Tibial nerve (tissue), 4 donors: ENCODE data around the gene CXCR5. TPM values are rescaled to one million over a fixed set of nuclear protein-coding genes. Genes with fewer than 3 reads are reported as not detected.

Source experiments
- DNase-seq, 2 donors: peaks; one replicate each; pipeline ENCODE4 v3.0.0-alpha.2; 2019; ENCODE audit warnings: low spot score in 2 of 2
- H3K27ac ChIP-seq, 4 donors: fragments of 200-600 bp; sonication (generic) in 3 of 4; one replicate each; pipeline ENCODE4 v1.5.1; 2017 to 2019; ENCODE audit warnings: mild to moderate bottlenecking in 1 of 4
- H3K27me3 ChIP-seq, 2 donors: fragments of 200-600 bp; sonication (generic) in 1 of 2; one replicate each; pipeline versions ENCODE4 v1.5.1 to v1.6.0; 2017 to 2019
- H3K36me3 ChIP-seq, 3 donors: fragments of 200-600 bp; sonication (generic); one replicate each; pipeline ENCODE4 v1.5.1; 2018 to 2019
- H3K4me1 ChIP-seq, 4 donors: fragments of 200-600 bp; sonication (generic) in 3 of 4; one replicate each; pipeline ENCODE4 v1.5.1; 2017 to 2019
- H3K4me3 ChIP-seq, 4 donors: fragments of 200-600 bp; sonication (generic) in 3 of 4; one replicate each; pipeline ENCODE4 v1.5.1; 2017 to 2019; ENCODE audit warnings: mild to moderate bottlenecking in 1 of 4, moderate library complexity in 1 of 4
- H3K9me3 ChIP-seq, 4 donors: fragments of 200-600 bp; sonication (generic) in 3 of 4; one replicate each; pipeline ENCODE4 v1.5.1; 2017 to 2019
- CTCF ChIP-seq, 5 experiments: fragments of 200-600 bp in 3 of 5; fragments of 450-650 bp in 2 of 5; sonication (generic) in 3 of 5; IDR thresholded peaks; one replicate each; pipeline ENCODE4 v1.5.1; 2016 to 2019; ENCODE audit warnings: antibody characterized with exemption in 5 of 5, mild to moderate bottlenecking in 3 of 5, moderate library complexity in 2 of 5
- EP300 ChIP-seq, 2 donors: sonication (generic); formaldehyde crosslinking; IDR thresholded peaks; one replicate each; pipeline ENCODE4 v1.6.1; 2017; ENCODE audit warnings: antibody characterized with exemption in 2 of 2, mild to moderate bottlenecking in 1 of 2
- POLR2A ChIP-seq, 2 donors: fragments of 450-650 bp; IDR thresholded peaks; one replicate each; pipeline ENCODE4 v1.6.1; 2017; ENCODE audit warnings: antibody characterized with exemption in 2 of 2, mild to moderate bottlenecking in 2 of 2, moderate library complexity in 2 of 2
- WGBS, 2 donors: methylation state at CpG; one replicate each; pipeline ENCODE4 v1.1.5; 2018; 5-methylcytosine and 5-hydroxymethylcytosine counted together
- total RNA-seq, 4 donors: library from RNA; depleted of rRNA; stranded (reverse); fragments of >200 nt; gene quantifications; one replicate each; pipeline ENCODE4 v1.1.0, GENCODE V29; 2016

Gene CXCR5
- total RNA-seq, 4 donors from 2014 or later = not detected

- no peaks in the 10 kb centered on the region for H3K27me3 ChIP-seq
- peak in 1 of 2 donors; percentile 5 for TF ChIP-seq POLR2A (IDR thresholded peaks at IDR 0.05)
- TF ChIP-seq CTCF (IDR thresholded peaks at IDR 0.05) = no peak
- peak in 1 of 2 donors; percentile 7 for TF ChIP-seq EP300 (IDR thresholded peaks at IDR 0.05)
- peak overlapping the region; percentile 51 to 79 (median 66) for H3K4me3 ChIP-seq
- no peak for DNase-seq
- no peaks in the 10 kb centered on the region for H3K9me3 ChIP-seq
- WGBS, 2 donors = 0 to 1% methylated on average over 4 to 23 of the region's 26 CpGs
- peaks cover 0 to 47% (median 20%) of the 10 kb centered on the region in 4 donors for H3K4me1 ChIP-seq
- H3K27ac ChIP-seq = peak overlapping the region; percentile 89 to 97 (median 92)
- H3K36me3 ChIP-seq = no peaks in the 10 kb centered on the region
Measured at GRCh38 chr11:118928870-118929500, 45.3 kb downstream of the CXCR5 start.

- WGBS, 2 donors = 0 to 1% methylated on average over 16 to 19 of the region's 26 CpGs
- H3K9me3 ChIP-seq = no peaks in the 10 kb centered on the region
- H3K4me1 ChIP-seq = peaks cover 0 to 42% (median 18%) of the 10 kb centered on the region in 4 donors
- peak; percentile 63 to 90 for DNase-seq
- H3K4me3 ChIP-seq = peak overlapping the region; percentile 51 to 79 (median 66)
- H3K27me3 ChIP-seq = no peaks in the 10 kb centered on the region
- peak overlapping the region; percentile 89 to 97 (median 92) for H3K27ac ChIP-seq
- no peaks in the 10 kb centered on the region for H3K36me3 ChIP-seq
- TF ChIP-seq EP300 (IDR thresholded peaks at IDR 0.05) (no peak), CTCF (IDR thresholded peaks at IDR 0.05) (no peak), POLR2A (IDR thresholded peaks at IDR 0.05) (no peak)
Measured at GRCh38 chr11:118929501-118930093, 45.9 kb downstream of the CXCR5 start.

- Histone ChIP-seq H3K27me3 (no peaks in the 10 kb centered on the region), H3K27ac (peak overlapping the region; percentile 89 to 97 (median 92)), H3K4me3 (peak overlapping the region; percentile 51 to 79 (median 66)), H3K36me3 (no peaks in the 10 kb centered on the region), H3K4me1 (peaks cover 0 to 42% (median 18%) of the 10 kb centered on the region in 4 donors), H3K9me3 (no peaks in the 10 kb centered on the region)
- peak; percentile 75 to 89 for DNase-seq
- WGBS, 2 donors = 0 to 1% methylated on average over 20 of the region's 20 CpGs
- TF ChIP-seq EP300 (IDR thresholded peaks at IDR 0.05) (peak in 1 of 2 donors; percentile 31), POLR2A (IDR thresholded peaks at IDR 0.05) (no peak), CTCF (IDR thresholded peaks at IDR 0.05) (peak; percentile 93 to 97 (median 96))
Measured at GRCh38 chr11:118930094-118930712, 46.5 kb downstream of the CXCR5 start.

GRCh38 chr11:118931571-118931970 is 47.9 kb downstream of the CXCR5 start:
- H3K4me3 ChIP-seq = no peak overlapping the region
- H3K27ac ChIP-seq = no peak overlapping the region
- peaks cover 0 to 35% (median 18%) of the 10 kb centered on the region in 4 donors for H3K4me1 ChIP-seq
- TF ChIP-seq POLR2A (IDR thresholded peaks at IDR 0.05) (no peak), CTCF (IDR thresholded peaks at IDR 0.05) (no peak), EP300 (IDR thresholded peaks at IDR 0.05) (no peak)
- no peaks in the 10 kb centered on the region for H3K9me3 ChIP-seq
- H3K36me3 ChIP-seq = no peaks in the 10 kb centered on the region
- no peak for DNase-seq
- no peaks in the 10 kb centered on the region for H3K27me3 ChIP-seq

GRCh38 chr11:118933486-118933885 is 49.8 kb downstream of the CXCR5 start:
- Histone ChIP-seq H3K27ac (peak overlapping the region in 1 of 4 donors; percentile 49), H3K4me1 (peaks cover 0 to 21% (median 10%) of the 10 kb centered on the region in 4 donors), H3K9me3 (no peaks in the 10 kb centered on the region), H3K36me3 (no peaks in the 10 kb centered on the region), H3K4me3 (no peak overlapping the region), H3K27me3 (no peaks in the 10 kb centered on the region)
- 13 to 22% methylated on average over 4 of the region's 4 CpGs for WGBS, 2 donors
- DNase-seq = no peak
- no peak for TF ChIP-seq POLR2A (IDR thresholded peaks at IDR 0.05)
- TF ChIP-seq CTCF (IDR thresholded peaks at IDR 0.05) = no peak
- TF ChIP-seq EP300 (IDR thresholded peaks at IDR 0.05) = no peak
